ENCODE measurements around the gene NPAS4.
"Not testable (repeated sequence)": the region's sequence is repeated elsewhere in the genome, so short reads cannot be mapped to it uniquely, and the experiment has no call there.

Gene NPAS4

DNA sequence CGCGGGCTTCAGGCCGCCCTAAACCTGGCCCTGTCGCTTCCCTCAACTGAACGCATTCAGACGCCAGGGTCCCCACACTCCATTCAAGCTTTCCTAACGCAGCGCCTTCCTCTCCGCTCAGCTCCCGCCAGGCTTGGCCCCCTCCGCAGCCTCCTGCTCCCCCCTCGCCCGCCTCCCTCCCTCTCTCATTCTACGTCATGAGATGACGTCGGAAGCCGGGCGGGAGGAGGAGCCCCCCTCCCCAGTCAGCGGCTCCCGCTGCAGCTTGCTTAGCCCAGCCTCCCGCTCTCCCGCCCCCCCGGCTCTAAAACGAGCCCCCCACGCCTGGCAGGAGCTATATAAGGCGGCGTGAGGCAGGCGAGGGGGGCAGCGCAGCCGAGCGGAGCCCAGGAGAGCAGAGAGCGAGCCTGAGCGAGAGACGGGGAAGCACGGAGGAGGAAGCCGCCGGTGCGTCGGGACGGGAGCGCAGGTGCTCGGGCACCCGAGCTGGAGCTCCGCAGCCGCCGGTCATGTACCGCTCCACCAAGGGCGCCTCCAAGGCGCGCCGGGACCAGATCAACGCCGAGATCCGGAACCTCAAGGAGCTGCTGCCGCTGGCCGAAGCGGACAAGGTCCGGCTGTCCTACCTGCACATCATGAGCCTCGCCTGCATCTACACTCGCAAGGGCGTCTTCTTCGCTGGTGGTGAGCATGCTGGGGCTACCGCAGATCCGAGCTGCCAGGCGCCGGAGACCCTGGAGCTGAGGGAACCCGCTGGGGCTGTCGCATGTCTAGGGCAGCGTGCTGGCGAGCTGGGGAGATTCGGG lies at the start of gene NPAS4:
Gene NPAS4 (plus strand): TSS at position 365 of the 806 bp plus-strand sequence. CDS start 145 bp downstream, at position 510.
- Histone ChIP-seq H3K79me2 (no peaks in the 10 kb centered on the region), H3K9ac (no peak within 1 kb of the TSS), H2AFZ (peak within 1 kb of the TSS; percentile 38), H3K36me3 (ENCODE audit: control insufficient read depth, insufficient read depth, low read length) (no peaks in the 10 kb centered on the region), H3K27ac (peak within 1 kb of the TSS; percentile 71), H3K9me3 (ENCODE audit: control insufficient read depth, low read length) (no peaks in the 10 kb centered on the region), H3K27me3 (ENCODE audit: control insufficient read depth, insufficient read depth, low read length) (no peaks in the 10 kb centered on the region), H3K4me3 (ENCODE audit: low read depth, low read length) (no peak within 1 kb of the TSS), H3K4me2 (ENCODE audit: low read length) (no peak within 1 kb of the TSS), H3K4me1 (peaks cover 4% of the 10 kb centered on the region)
- TF ChIP-seq, protein P1, sequence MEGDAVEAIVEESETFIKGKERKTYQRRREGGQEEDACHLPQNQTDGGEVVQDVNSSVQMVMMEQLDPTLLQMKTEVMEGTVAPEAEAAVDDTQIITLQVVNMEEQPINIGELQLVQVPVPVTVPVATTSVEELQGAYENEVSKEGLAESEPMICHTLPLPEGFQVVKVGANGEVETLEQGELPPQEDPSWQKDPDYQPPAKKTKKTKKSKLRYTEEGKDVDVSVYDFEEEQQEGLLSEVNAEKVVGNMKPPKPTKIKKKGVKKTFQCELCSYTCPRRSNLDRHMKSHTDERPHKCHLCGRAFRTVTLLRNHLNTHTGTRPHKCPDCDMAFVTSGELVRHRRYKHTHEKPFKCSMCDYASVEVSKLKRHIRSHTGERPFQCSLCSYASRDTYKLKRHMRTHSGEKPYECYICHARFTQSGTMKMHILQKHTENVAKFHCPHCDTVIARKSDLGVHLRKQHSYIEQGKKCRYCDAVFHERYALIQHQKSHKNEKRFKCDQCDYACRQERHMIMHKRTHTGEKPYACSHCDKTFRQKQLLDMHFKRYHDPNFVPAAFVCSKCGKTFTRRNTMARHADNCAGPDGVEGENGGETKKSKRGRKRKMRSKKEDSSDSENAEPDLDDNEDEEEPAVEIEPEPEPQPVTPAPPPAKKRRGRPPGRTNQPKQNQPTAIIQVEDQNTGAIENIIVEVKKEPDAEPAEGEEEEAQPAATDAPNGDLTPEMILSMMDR (IDR thresholded peaks at IDR 0.05): no peak

DNA sequence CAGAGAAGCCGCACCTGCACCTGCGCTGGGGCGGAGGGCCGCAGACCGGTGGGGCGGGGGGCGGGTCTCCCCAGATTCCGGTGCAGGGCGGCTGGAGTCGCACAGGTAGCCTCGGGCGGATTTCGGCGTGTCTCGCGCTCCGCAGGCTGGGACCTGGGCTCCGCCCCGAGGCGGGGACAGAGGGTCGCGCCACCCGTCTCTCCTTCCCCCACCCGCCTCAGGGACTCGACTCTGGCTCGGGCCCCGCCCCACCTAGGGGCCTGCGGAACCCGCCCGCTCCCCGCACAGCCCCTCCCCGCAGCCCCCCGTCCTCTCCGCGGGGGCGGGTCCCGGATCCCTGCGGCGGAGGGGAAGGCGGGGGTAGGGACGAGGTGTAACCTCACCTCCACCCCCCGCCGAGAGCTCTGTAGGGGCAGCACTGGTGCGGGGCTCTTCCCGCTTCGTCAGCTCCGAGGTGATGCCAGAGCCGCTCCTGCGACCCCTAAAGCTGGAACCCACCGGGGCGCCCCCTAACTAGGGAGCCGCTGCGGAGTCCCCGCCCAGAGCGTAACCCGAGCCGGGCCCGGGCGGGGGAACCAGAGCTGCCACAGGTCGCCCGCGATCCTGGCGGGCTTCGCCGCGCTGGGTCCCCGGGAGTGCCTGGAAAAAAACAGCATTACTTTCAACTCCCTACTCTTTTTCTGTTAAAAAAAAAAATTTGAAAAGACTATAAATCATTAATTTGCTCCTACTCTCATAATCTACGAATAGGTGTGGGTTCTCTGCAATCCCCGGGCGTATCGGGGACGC lies 49.0 kb upstream of the NPAS4 start, which contains the start of gene SLC29A2:
Gene SLC29A2 (minus strand): TSS at position 134 of the 789 bp plus-strand sequence. CDS start 169 bp downstream, outside the sequence.
- Histone ChIP-seq H3K4me3 (ENCODE audit: low read depth, low read length) (peak within 1 kb of the TSS; percentile 67), H2AFZ (peak within 1 kb of the TSS; percentile 86), H3K27ac (peak within 1 kb of the TSS; percentile 65), H3K9ac (peak within 1 kb of the TSS; percentile 37), H3K79me2 (no peaks in the 10 kb centered on the region), H3K27me3 (ENCODE audit: control insufficient read depth, insufficient read depth, low read length) (no peaks in the 10 kb centered on the region), H3K4me1 (no peaks in the 10 kb centered on the region), H3K9me3 (ENCODE audit: control insufficient read depth, low read length) (no peaks in the 10 kb centered on the region), H3K36me3 (ENCODE audit: control insufficient read depth, insufficient read depth, low read length) (no peaks in the 10 kb centered on the region), H3K4me2 (ENCODE audit: low read length) (peak within 1 kb of the TSS; percentile 79)
- TF ChIP-seq, protein P1 (IDR thresholded peaks at IDR 0.05): no peak

DNA sequence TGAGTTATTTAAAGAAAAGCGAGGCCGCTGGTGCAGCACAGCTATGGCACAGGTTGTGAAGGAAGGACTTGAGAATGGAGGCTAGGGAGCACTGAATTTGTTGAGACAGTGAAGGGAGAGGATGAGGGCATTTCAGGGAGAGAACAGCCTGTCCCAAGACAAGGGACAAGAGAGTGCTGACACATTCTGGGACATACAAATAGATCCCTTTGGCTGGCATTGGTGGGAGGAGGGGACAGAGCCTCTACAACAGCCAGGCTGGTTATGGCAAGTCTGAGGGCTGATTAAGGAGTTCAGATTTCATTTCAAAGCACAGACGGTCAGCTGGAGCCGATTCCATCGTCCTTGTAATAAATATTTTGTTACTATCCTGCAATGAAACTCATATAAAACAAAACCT lies 47.6 kb upstream of the NPAS4 start:
- H3K9ac ChIP-seq: no peak overlapping the region
- no peaks in the 10 kb centered on the region for H3K9me3 ChIP-seq (ENCODE audit: control insufficient read depth, low read length)
- H3K27me3 ChIP-seq (ENCODE audit: control insufficient read depth, insufficient read depth, low read length): no peaks in the 10 kb centered on the region
- no peaks in the 10 kb centered on the region for H3K36me3 ChIP-seq (ENCODE audit: control insufficient read depth, insufficient read depth, low read length)
- H2AFZ ChIP-seq: peak overlapping the region; percentile 34
- H3K27ac ChIP-seq: peak overlapping the region; percentile 65
- H3K4me3 ChIP-seq (ENCODE audit: low read depth, low read length): no peak overlapping the region
- H3K4me2 ChIP-seq (ENCODE audit: low read length): no peak overlapping the region
- H3K4me1 ChIP-seq: no peaks in the 10 kb centered on the region
- TF ChIP-seq, protein P1 (IDR thresholded peaks at IDR 0.05): no peak
- H3K79me2 ChIP-seq: no peaks in the 10 kb centered on the region

DNA sequence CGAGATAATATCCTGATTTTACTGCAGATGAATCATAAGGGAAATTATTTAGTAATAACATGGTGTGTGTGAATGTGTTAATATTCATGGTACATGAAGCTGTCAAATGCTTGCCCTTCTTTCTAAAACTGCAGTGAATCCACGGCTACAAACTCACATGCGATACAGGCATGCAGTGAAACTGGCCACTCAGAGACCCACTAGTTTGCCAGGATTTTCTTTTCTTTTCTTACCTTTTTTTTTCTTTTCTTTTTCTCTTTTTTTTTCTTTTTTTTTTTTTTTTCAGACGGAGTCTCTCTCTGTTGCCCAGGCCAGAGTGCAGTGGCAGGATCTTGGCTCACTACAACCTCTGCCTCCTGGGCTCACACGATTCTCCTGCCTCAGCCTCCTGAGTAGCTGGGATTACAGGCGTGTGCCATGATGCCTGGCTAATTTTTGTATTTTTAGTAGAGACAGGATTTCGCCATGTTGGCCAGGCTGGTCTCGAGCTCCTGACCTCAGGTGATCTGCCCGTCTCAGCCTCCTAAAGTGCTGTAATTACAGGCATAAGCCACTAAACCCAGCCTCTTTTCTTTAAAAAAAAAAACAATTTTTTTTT lies 47.0 kb upstream of the NPAS4 start:
- H3K4me1 ChIP-seq; H3K79me2 ChIP-seq; H3K9ac ChIP-seq; H3K4me2 ChIP-seq (ENCODE audit: low read length); H3K36me3 ChIP-seq (ENCODE audit: control insufficient read depth, insufficient read depth, low read length); H3K27me3 ChIP-seq (ENCODE audit: control insufficient read depth, insufficient read depth, low read length); H3K9me3 ChIP-seq (ENCODE audit: control insufficient read depth, low read length); H3K4me3 ChIP-seq (ENCODE audit: low read depth, low read length): not testable (repeated sequence)
- Histone ChIP-seq H2AFZ (peak overlapping the region; percentile 34), H3K27ac (peak overlapping the region; percentile 65)

DNA sequence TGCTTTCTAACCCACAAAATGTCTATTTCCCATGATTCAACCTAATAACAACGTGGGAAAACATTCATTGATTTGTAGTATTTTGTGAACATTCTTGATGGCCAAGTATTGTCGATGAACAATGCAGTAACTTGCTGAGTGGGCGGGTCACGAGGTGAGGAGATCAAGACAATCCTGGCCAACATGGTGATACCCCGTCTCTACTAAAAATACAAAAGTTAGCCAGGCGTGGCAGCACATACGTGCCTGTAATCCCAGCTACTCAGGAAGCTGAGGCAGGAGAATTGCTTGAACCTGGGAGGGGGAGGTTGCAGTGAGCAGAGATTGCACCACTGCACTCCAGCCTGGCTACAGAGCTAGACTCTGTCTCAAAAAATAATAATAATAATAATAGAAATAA lies 40.6 kb upstream of the NPAS4 start:
- H3K79me2 ChIP-seq; H3K4me2 ChIP-seq (ENCODE audit: low read length); H3K36me3 ChIP-seq (ENCODE audit: control insufficient read depth, insufficient read depth, low read length); H3K4me3 ChIP-seq (ENCODE audit: low read depth, low read length); H3K9me3 ChIP-seq (ENCODE audit: control insufficient read depth, low read length); H3K27me3 ChIP-seq (ENCODE audit: control insufficient read depth, insufficient read depth, low read length); H3K9ac ChIP-seq; H3K4me1 ChIP-seq; H3K27ac ChIP-seq; H2AFZ ChIP-seq: not testable (repeated sequence)

DNA sequence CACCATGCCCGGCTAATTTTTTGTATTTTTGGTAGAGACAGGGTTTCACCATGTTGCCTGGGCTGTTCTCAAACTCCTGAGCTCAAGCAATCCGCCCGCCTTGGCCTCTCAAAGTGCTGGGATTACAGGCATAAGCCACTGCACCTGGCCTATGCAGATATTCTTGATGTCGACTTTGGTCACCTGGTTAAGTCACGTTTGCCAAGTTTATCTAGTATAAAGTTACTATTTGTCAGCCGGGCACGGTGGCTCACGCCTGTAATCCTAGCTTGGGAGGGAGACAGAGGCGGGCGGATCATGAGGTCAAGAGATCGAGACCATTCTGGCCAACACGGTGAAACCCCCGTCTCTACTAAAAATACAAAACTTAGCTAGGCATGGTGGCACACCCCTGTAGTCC lies 36.5 kb upstream of the NPAS4 start:
- H3K36me3 ChIP-seq (ENCODE audit: control insufficient read depth, insufficient read depth, low read length); H3K4me3 ChIP-seq (ENCODE audit: low read depth, low read length); H3K9me3 ChIP-seq (ENCODE audit: control insufficient read depth, low read length); H3K79me2 ChIP-seq; H3K9ac ChIP-seq; H3K27me3 ChIP-seq (ENCODE audit: control insufficient read depth, insufficient read depth, low read length); H2AFZ ChIP-seq; H3K4me2 ChIP-seq (ENCODE audit: low read length); H3K4me1 ChIP-seq; H3K27ac ChIP-seq: not testable (repeated sequence)
